Caco-2 (cell line): Measurements from ENCODE around the gene SMIM14. TPM values are rescaled to one million over a fixed set of nuclear protein-coding genes. Genes with fewer than 3 reads are reported as not detected.
"Not testable (repeated sequence)": the region's sequence is repeated elsewhere in the genome, so short reads cannot be mapped to it uniquely, and the experiment has no call there.

Experiments
- BruUV-seq: library from RNA; stranded (reverse); fragments of 400-500 nt; replicated peaks from 2 replicates; lab custom pipeline; 2021; lab: Mats Ljungman, UMichigan
- CTCF ChIA-PET: fragments of 300-600 bp; sonication (Branson Sonifier 250); formaldehyde crosslinking; loops from one replicate; lab custom pipeline; 2022; ENCODE audit warnings: antibody characterized with exemption; lab: Charles Lee
- POLR2A ChIA-PET: fragments of 300-600 bp; sonication (Branson Sonifier 250); formaldehyde crosslinking; loops from one replicate; lab custom pipeline; 2022; ENCODE audit warnings: antibody characterized with exemption; lab: Charles Lee
- DNase-seq, 2 experiments: peaks; one replicate each; pipeline versions ENCODE4 v3.0.0 to v3.0.0-alpha.2; 2020 to 2022
- H3K27me3 ChIP-seq: replicated peaks from 2 replicates; pipeline ENCODE4 v1.6.0; 2011; ENCODE audit warnings: low read length; ENCODE audit not compliant: control insufficient read depth, insufficient read depth
- H3K36me3 ChIP-seq: 2 replicates; pipeline ENCODE4 v1.5.1; 2011; ENCODE audit warnings: low read length; ENCODE audit not compliant: control insufficient read depth, insufficient read depth
- H3K4me1 ChIP-seq: fragments of 250-450 bp; sonication (Bioruptor Pico); 2 replicates; pipeline ENCODE4 v1.5.1; 2020; ENCODE audit warnings: mild to moderate bottlenecking
- H3K4me3 ChIP-seq: 2 replicates; pipeline ENCODE4 v1.5.1; 2011; ENCODE audit warnings: low read depth, mild to moderate bottlenecking, control low read depth, low read length
- H3K9me3 ChIP-seq: fragments of 250-450 bp; sonication (Bioruptor Pico); 2 replicates; pipeline ENCODE4 v1.5.1; 2020; ENCODE audit warnings: mild to moderate bottlenecking, moderate library complexity
- H3K27ac Mint-ChIP-seq: one replicate; pipeline ENCODE4 v1.8.0; 2022; ENCODE audit warnings: mixed read lengths; ENCODE audit not compliant: unreplicated experiment
- H3K27me3 Mint-ChIP-seq: one replicate; pipeline ENCODE4 v1.8.0; 2022; ENCODE audit warnings: mixed read lengths; ENCODE audit not compliant: insufficient read depth, unreplicated experiment
- H3K36me3 Mint-ChIP-seq: one replicate; pipeline ENCODE4 v1.8.0; 2022; ENCODE audit warnings: mild to moderate bottlenecking, mixed read lengths; ENCODE audit not compliant: insufficient read depth, unreplicated experiment
- H3K4me1 Mint-ChIP-seq: one replicate; pipeline ENCODE4 v1.8.0; 2022; ENCODE audit warnings: low read depth, mixed read lengths; ENCODE audit not compliant: unreplicated experiment
- H3K4me3 Mint-ChIP-seq: one replicate; pipeline ENCODE4 v1.8.0; 2022; ENCODE audit warnings: mild to moderate bottlenecking, moderate library complexity, mixed read lengths; ENCODE audit not compliant: unreplicated experiment
- H3K9me3 Mint-ChIP-seq: one replicate; pipeline ENCODE4 v1.8.0; 2022; ENCODE audit warnings: mixed read lengths; ENCODE audit not compliant: unreplicated experiment
- intact Hi-C: fragments of 100-400 bp; cut with micrococcal nuclease; formaldehyde crosslinking; loops from one replicate; pipeline ENCODE4 v1.10.0; 2022; ENCODE audit not compliant: unreplicated experiment
- total RNA-seq: library from RNA; stranded (reverse); gene quantifications from 2 replicates; pipeline ENCODE4 v1.2.3, GENCODE V29; 2022
- TF ChIP-seq, protein P1 (sequence below), 2 experiments: fragments of 200-600 bp in 1 of 2; IDR thresholded peaks; 1 replicate in 1 of 2; 2 replicates in 1 of 2; pipeline versions ENCODE4 v1.5.1 to v1.8.0; 2011 to 2022; ENCODE audit warnings: antibody characterized with exemption in 1 of 2, control low read depth in 1 of 2, inconsistent platforms in 1 of 2, low read depth in 1 of 2, low read length in 1 of 2, mild to moderate bottlenecking in 1 of 2, moderate library complexity in 1 of 2; ENCODE audit not compliant: insufficient read depth in 1 of 2, severe bottlenecking in 1 of 2, unreplicated experiment in 1 of 2

The SMIM14 gene
- total RNA-seq, 1 experiment from 2014 or later = 41.0 TPM

- TF ChIP-seq, protein P1, sequence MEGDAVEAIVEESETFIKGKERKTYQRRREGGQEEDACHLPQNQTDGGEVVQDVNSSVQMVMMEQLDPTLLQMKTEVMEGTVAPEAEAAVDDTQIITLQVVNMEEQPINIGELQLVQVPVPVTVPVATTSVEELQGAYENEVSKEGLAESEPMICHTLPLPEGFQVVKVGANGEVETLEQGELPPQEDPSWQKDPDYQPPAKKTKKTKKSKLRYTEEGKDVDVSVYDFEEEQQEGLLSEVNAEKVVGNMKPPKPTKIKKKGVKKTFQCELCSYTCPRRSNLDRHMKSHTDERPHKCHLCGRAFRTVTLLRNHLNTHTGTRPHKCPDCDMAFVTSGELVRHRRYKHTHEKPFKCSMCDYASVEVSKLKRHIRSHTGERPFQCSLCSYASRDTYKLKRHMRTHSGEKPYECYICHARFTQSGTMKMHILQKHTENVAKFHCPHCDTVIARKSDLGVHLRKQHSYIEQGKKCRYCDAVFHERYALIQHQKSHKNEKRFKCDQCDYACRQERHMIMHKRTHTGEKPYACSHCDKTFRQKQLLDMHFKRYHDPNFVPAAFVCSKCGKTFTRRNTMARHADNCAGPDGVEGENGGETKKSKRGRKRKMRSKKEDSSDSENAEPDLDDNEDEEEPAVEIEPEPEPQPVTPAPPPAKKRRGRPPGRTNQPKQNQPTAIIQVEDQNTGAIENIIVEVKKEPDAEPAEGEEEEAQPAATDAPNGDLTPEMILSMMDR (IDR thresholded peaks at IDR 0.05; ENCODE audit: insufficient read depth in 1 of 2, low read depth in 1 of 2, low read length in 1 of 2, severe bottlenecking in 1 of 2, unreplicated experiment in 1 of 2) = no peak
- no peak overlapping the region for H3K4me3 ChIP-seq
- Mint-ChIP-seq H3K9me3 (no peaks in the 10 kb centered on the region), H3K4me1 (no peaks in the 10 kb centered on the region), H3K27ac (no peak overlapping the region), H3K4me3 (no peak overlapping the region), H3K36me3 (peaks cover 49% of the 10 kb centered on the region), H3K27me3 (no peaks in the 10 kb centered on the region)
- intact Hi-C loops = no loop called here
- no peaks in the 10 kb centered on the region for H3K36me3 ChIP-seq
- POLR2A ChIA-PET = no interaction called here
- DNase-seq = no peak
- no TSS peak for BruUV-seq
- no peaks in the 10 kb centered on the region for H3K9me3 ChIP-seq
- CTCF ChIA-PET = no interaction called here
- no peaks in the 10 kb centered on the region for H3K27me3 ChIP-seq
- H3K4me1 ChIP-seq = no peaks in the 10 kb centered on the region; the same call in 1 of the 2 replicates
Observed at GRCh38 chr4:39521253-39521919, 117.3 kb downstream of the SMIM14 start.

DNA sequence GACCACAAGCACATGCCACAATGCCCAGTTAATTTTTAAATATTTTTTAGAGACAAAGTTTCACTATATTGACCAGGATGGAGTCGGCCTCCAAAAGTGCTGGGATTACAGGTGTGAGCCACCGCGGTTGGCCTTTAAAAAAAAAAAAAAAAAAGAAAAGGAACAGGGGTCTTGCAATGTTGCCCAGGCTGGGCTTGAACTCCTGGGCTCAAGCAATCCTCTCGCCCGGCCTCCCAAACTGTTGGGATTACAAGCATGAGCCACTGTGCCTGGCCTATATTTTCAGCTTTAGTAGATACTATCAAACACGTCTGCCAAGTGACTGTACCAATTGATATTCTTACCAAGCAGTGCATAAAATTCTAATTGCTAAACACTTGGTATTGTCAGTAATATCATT is 120.2 kb downstream of the SMIM14 start:
- Mint-ChIP-seq H3K4me3 (no peak overlapping the region), H3K9me3 (no peaks in the 10 kb centered on the region), H3K27ac (no peak overlapping the region), H3K27me3 (no peaks in the 10 kb centered on the region), H3K36me3 (peaks cover 42% of the 10 kb centered on the region), H3K4me1 (no peaks in the 10 kb centered on the region)
- ChIA-PET CTCF (interaction anchor here (0.6 kb wide), 1 partner anchor 56 kb away, joined by 6 read pairs; no protein-coding TSS in a partner anchor), POLR2A (no interaction called here)
- TF ChIP-seq, protein P1 (IDR thresholded peaks at IDR 0.05; ENCODE audit: insufficient read depth in 1 of 2, low read depth in 1 of 2, low read length in 1 of 2, severe bottlenecking in 1 of 2, unreplicated experiment in 1 of 2) = no peak
- H3K4me3 ChIP-seq = no peak overlapping the region
- intact Hi-C loops = no loop called here
- no peaks in the 10 kb centered on the region for H3K9me3 ChIP-seq
- no peaks in the 10 kb centered on the region for H3K27me3 ChIP-seq
- no TSS peak for BruUV-seq
- no peak for DNase-seq
- no peaks in the 10 kb centered on the region for H3K36me3 ChIP-seq
- peaks cover 16% of the 10 kb centered on the region for H3K4me1 ChIP-seq

- Histone ChIP-seq H3K4me3 (no peak overlapping the region), H3K27me3 (no peaks in the 10 kb centered on the region), H3K36me3 (peaks cover 1% of the 10 kb centered on the region; the same call in 1 of the 2 replicates), H3K4me1 (peaks cover 16% of the 10 kb centered on the region), H3K9me3 (no peaks in the 10 kb centered on the region)
- Mint-ChIP-seq H3K27ac (no peak overlapping the region), H3K27me3 (no peaks in the 10 kb centered on the region), H3K4me3 (no peak overlapping the region), H3K36me3 (peaks cover 59% of the 10 kb centered on the region), H3K9me3 (no peaks in the 10 kb centered on the region), H3K4me1 (no peaks in the 10 kb centered on the region)
- BruUV-seq = no TSS peak
- ChIA-PET CTCF (no interaction called here), POLR2A (no interaction called here)
- intact Hi-C loops = no loop called here
- no peak for DNase-seq
- TF ChIP-seq, protein P1 (IDR thresholded peaks at IDR 0.05; ENCODE audit: insufficient read depth in 1 of 2, low read depth in 1 of 2, low read length in 1 of 2, severe bottlenecking in 1 of 2, unreplicated experiment in 1 of 2) = no peak
Observed at GRCh38 chr4:39516407-39516966, 122.2 kb downstream of the SMIM14 start.

DNA sequence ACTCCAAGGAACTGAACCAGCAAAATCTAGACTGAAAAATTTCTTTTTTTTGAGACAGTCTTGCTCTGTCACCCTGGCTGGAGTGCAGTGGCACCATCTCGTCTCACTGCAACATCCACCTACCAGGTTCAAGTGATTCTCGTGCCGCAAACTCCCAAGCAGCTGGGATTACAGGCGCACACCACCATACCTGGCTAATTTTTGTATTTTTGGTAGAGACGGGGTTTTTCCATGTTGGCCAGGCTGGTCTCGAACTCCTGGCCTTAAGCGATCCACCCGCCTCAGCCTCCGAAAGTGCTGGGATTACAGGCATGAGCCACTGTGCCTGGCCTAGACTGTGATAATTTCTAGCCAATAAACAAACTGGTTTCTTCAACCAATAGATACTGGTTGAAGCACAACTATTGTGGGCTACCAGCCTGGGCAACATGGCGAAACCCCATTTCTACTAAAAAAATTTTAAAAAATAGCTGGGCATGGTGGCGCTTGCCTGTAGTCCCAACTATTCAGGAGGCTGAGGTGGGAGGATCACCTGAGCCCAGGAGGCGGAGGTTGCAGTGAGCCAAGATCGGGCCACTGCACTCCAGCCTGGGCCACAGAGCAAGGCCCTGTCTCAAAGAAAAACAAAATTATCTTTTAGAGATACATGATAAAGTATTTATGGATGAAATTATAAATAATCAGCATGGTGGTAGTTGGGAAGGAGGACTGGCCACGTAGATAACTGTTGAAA is 122.8 kb downstream of the SMIM14 start:
- not testable (repeated sequence) for H3K27me3 Mint-ChIP-seq, H3K4me3 Mint-ChIP-seq, H3K36me3 ChIP-seq, H3K27me3 ChIP-seq, H3K9me3 Mint-ChIP-seq, H3K4me1 Mint-ChIP-seq, DNase-seq, BruUV-seq, H3K9me3 ChIP-seq, H3K27ac Mint-ChIP-seq, H3K4me3 ChIP-seq
- peaks cover 16% of the 10 kb centered on the region for H3K4me1 ChIP-seq
- intact Hi-C loops = loop anchor here (1.0 kb wide), 2 partner anchors 11 to 42 kb away; partner anchors contain the start of gene UGDH
- CTCF ChIA-PET = interaction anchor here (0.6 kb wide), 1 partner anchor 10 kb away, joined by 4 read pairs; no protein-coding TSS in a partner anchor
- peaks cover 60% of the 10 kb centered on the region for H3K36me3 Mint-ChIP-seq
- POLR2A ChIA-PET = interaction anchor here (1.0 to 1.2 kb wide), 2 partner anchors 57 to 182 kb away, joined by 3 to 4 read pairs; partner anchors contain the start of genes LIAS and UBE2K
